Stimulated activated CD8-positive, alpha-beta memory T cell treated with anti-CD3 and anti-CD28 coated beads, Interleukin-4, amount 100 ng/mL, for 4 hours (primary cell): ENCODE results near the gene NXNL2.
A peak's percentile ranks its signal among the peaks of the same experiment; 100 is the strongest.

ENCODE experiments used
- DNase-seq, 2 donors: peaks; one replicate each; pipeline ENCODE4 v3.0.0-alpha.2; 2020; ENCODE audit warnings: low read depth in 2 of 2, low spot score in 1 of 2

Gene NXNL2

GRCh38 chr9:88534456-88535225, at the start of gene NXNL2:
TSS of gene NXNL2 (plus strand) at chr9:88535178. CDS start at chr9:88535435, 257 bp downstream.
- DNase-seq = peak in 1 of 2 donors; percentile 22

DNA sequence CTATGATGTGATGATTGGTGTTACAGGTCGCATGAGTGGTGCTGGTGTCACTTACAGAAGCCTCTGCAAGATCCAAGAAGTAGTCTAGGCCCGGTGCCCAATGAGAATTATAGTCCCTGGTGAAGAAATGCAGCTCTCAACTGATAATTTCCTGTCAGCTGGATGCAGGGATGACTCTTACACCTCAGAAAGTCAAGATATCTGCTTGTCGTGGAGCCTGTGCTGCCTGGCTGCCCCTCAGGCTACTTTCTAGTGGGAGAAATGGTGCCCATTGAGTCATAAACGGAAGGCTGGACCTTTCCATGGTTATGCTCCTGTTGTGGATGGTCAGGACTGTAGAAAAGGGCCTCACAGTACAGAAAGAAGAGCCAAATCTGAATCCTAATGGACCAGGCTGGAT, 46.8 kb upstream of the NXNL2 start:
- DNase-seq = no peak

DNA sequence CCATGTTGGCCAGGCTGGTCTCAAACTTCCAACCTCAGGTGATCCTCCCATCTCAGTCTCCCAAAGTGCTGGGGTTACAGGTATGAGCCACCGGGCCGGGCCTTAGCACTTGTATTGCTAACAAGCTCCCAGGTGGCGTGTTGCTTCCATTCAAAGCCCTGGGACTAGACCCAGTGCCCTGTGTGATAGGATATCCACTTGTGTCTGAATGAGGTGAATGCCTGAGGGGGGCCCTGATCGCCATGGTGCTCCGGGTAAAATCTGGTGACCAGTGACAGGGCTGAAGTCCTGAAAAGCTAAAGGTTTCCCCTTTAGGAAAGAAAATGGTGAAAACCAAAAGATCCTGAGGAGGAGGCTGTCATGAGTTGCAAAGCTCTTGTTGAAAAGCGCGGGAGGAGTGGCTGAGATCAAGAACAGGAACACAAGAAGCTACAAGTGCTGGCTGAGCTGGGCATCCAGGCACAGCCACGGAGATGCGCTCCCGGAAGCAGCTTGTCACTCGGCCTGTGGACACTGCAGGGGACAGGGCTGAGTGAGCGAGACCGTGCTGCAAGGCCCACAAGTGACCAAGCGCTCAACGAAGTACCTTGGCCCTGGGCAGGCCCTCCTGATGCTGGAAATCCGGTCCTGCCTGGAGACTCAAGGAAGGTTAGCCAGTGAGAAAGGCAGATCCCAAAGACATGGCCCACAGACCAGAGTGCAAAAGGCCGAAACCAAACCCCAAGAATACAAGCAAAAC, 39.8 kb upstream of the NXNL2 start:
- DNase-seq = no peak

DNA sequence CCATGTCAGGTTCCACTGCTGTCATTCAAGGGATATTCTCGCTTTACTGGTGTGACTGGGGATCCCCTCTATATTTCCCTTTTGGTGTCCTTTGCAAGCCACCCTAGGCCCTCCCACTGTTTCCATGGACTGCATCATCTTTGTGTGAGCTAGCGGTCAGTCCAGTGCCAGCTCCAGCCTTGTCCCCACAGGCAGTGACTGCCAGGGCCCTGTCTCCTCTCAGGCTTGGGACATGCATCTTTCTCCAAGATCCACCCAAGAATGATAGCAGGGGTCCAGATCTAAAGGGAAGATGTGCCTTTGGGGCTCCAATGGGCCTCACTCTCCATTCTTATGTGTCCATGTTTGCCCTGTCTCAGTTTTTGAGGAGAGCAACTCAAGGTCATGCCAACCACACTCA, 37.8 kb upstream of the NXNL2 start:
- DNase-seq = no peak

- DNase-seq = no peak
These were observed 36.1 kb upstream of the NXNL2 start for GRCh38 chr9:88498880-88499279.

DNA sequence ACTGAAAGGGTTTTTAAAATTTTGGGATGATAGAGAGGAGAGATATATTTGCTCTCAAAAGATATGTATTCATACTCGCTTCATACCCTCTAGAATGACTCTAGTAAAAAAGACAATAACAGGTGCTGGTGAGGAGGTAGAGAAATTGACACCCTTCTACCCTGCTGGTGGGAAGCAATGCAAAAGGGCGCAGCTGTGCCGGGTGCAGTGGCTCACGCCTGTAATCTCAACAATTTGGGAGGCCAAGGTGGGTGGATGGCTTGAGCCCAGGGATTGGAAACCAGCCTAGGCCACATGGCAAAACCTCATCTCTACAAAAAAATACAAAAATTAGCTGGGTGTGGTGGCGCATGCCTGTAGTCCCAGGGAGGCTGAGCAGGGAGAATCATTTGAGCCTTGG, 33.9 kb upstream of the NXNL2 start:
- DNase-seq = no peak

DNA sequence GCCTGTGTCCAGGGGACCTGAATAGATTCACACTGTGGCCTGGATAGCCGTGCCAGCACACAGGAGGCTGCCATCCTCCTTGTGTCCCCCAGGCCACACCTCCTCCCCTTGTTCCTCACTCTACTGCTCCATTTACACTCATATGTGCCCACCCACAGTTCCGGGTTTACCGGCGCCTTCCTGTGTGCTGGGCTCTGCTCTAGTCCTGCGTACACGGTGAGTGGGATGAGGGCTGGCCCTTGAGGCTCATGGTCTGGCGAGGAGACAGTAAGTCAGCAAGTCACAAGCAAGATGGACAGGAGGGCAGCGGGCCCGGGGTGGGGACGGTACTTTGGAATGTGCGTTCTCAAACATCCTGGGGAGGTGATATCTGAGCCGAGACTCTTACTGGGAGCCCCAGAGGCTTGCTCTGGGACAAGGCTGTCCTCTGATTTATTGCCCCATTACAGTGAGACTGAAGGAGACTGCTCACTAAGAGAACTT, 32.4 kb upstream of the NXNL2 start:
- no peak for DNase-seq

DNA sequence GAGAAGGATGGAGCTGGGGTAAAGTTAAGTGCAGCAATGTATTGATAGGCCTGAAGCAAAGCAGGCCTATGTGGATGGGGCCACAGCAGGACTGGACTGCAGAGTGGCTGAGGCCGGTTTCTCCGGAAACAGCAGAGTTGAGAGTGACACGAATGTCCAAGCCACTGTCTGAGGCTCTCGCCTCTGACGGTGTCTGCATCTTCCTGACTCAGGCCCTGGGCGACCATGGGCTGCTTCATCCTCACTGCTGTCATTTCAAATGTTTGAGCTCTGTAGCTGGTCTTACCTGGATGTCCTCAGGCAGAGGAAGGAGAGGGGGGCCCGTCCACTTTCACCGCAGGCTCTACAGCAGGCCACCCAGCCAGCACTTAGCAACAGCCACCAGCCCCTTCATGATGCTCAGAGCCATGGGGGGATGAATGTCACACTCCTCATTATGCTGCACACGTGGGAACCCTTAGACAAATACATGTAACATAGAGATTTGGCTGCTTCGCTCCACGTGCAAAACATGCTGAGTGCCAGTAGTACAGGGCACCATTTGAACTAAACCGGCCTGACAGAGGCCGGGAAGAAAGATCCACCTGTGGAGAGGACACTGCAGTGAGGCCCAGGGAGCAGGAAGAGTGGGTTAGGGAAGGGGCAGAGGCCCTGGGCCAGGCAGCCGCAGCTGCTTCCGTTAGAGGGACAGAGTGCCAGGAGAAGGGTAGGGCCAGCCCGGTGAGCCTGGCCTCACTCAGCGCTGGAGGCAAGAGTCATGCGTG, 31.7 kb upstream of the NXNL2 start:
- no peak for DNase-seq

DNA sequence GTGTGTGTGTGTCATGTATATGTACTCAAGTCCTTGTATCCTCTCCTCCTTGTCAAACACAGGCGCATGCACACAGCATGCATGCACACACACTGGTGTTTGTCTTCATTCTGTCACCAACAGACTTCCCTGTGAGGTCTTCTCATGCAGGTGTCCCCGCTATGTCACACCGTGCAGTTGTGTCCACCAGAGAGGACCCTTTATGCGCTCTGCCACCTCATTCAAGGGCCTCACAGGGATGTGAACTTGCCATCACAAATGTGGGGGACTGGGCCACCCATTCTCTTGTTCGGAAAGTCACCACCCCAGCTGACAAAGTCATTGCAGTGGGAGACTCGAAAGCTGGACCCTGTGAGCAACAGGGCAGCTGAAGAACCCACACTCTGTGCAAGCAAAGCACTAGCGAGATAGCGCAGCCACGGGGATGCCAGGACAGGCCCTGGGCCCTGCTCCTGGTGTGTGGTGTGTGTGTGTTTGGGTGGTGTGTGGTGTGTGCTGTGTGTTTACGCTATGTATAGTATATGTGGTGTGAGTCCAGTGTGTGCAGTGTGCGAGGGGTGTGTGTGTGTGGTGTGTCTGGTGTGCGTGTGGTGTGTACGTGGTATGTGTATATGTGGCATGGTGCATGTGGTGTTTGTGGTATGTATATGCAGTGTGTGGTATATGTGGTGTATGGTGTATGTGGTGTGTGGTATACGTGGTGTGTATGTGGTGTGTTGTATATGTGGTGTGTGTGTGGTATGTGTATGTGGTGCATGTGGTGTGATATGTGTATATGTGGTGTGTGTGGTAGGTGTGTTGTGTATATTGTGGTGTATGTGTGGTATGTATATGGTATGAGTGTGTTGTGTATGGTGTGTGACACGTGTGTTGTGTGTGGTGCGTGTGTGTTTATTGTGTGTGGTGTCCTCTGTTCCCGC, 30.9 kb upstream of the NXNL2 start:
- DNase-seq = no peak

DNA sequence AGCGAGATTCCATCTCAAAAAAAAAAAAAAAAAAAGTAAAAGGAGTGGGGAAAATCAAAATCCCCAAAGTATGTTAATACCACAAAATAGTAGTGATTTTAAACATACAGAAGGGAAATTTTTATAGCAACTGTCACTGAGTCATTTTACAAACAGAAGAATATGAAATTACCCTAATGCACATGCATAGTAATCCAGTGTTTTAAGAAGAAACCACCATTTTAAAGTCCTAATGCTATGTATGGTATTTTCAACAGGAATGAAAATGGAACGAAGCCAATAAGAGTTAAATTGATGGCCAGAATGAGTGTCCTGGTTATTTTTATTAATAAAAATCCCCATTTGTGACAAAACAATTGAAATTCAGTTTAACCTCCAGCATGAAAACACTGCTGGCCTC, 26.7 kb upstream of the NXNL2 start:
- no peak for DNase-seq

DNA sequence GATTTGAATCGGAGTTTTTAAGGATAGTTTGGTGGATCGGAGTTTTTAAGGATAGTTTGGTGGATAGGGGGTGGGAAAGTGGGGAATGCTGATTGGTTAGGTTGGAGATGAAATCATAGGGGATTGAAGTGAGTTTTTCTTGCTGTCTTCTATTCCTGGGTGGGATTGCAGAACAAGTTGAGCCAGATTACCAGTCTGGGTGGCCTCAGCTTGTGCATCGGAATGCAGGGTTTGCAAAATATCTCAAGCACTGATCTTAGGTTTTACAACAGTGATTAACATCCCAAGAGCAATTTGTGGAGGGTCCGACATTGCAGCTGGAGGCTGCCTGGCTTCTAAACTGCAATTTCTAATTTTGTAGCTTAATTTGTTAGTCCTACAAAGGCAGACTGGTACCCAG, 23.1 kb upstream of the NXNL2 start:
- DNase-seq = no peak

- no peak for DNase-seq
These were observed 20.7 kb upstream of the NXNL2 start for GRCh38 chr9:88514247-88514646.

GRCh38 chr9:88521308-88521707, 13.7 kb upstream of the NXNL2 start:
- DNase-seq = no peak

GRCh38 chr9:88522360-88522759, 12.6 kb upstream of the NXNL2 start:
- DNase-seq = no peak

- DNase-seq = no peak
These were observed 11.9 kb upstream of the NXNL2 start for GRCh38 chr9:88523056-88523455.

- DNase-seq = no peak
These were observed 10.1 kb upstream of the NXNL2 start for GRCh38 chr9:88524911-88525310.

DNA sequence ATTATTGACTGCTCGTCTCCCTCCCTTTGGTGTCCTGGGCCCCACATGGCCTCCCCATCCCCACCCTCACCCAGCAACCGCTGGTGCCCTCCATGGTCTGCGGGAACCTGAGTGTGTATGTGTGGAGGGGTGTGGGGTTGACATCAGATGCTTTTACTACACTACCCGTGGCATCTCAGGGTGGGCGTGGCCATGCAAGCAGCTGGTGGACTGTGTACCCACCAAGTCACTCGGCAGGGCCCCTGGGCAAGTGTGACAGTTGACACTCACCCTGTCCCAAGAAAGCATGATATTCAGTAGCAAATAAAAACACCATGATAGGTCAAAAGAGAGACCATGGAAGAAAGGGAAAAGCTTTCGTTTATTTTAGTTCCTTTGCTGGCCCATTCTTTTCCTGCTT, 7.4 kb upstream of the NXNL2 start:
- no peak for DNase-seq

GRCh38 chr9:88528080-88528790, 6.7 kb upstream of the NXNL2 start:
- no peak for DNase-seq

GRCh38 chr9:88529496-88529895, 5.5 kb upstream of the NXNL2 start:
- no peak for DNase-seq

DNA sequence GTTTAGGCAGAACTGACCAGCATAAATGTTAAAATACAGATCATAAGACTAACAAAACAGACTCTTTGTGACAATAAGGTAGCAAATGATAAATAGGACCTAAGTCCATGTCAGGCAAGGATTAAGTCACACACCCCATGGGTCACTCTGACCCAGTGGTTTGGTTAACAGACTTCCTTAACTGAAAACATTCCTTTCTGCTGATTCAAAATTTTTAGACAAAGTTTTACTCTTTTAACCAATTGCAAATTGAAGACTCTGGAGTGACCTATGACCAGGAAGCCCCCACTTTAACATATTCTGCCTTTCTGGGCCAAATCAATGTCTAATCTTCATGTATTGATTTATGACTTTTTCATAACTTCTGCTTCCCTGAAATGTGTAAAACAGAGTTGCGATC, 4.9 kb upstream of the NXNL2 start:
- no peak for DNase-seq
